Measurements from ENCODE around the gene FOXN1.

FOXN1 gene

GRCh38 chr17:28478712-28479615 lies 27.2 kb upstream of the FOXN1 start:
- DNase-seq (ENCODE audit: low read depth), result no peak

GRCh38 chr17:28480278-28480677 lies 25.9 kb upstream of the FOXN1 start:
- no peak for DNase-seq (ENCODE audit: low read depth)

DNA sequence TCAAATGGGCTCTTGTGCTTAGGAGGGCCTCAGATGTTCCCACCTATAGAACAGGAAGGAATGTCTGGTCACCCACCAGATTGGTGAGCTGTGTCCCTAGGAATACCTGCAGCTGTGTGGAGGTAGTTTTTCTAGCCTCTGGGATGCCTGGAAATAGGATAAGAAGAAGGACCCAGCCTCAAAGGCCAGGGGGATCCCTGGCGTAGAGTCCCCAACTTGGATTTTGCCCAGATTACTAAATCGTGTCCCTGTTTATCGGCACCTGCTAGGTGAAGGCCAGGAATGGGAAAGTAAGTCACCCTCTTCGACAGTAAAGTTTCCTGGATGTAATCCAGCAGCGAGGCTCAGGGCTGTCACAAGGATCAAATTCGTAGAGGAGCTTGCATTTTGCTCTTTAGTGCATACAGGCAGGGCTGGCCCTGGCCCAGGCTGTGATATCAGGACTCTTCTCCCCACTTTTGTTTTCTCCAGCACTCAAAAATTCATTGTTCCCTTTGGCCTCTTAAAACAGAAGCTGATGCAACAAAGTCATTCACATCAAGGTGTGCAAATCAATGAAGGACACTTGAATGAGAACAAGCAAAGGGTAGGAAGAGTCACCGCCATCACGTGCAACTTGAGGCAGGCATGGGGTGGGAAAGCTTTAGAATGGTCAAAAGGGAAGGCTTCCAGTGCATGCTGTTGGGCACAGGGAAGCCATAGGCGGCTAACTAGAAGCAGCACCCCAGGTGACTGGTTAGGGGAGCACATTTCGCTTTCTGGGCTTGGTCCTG lies 25.2 kb upstream of the FOXN1 start:
- no peak for DNase-seq (ENCODE audit: low read depth)

DNA sequence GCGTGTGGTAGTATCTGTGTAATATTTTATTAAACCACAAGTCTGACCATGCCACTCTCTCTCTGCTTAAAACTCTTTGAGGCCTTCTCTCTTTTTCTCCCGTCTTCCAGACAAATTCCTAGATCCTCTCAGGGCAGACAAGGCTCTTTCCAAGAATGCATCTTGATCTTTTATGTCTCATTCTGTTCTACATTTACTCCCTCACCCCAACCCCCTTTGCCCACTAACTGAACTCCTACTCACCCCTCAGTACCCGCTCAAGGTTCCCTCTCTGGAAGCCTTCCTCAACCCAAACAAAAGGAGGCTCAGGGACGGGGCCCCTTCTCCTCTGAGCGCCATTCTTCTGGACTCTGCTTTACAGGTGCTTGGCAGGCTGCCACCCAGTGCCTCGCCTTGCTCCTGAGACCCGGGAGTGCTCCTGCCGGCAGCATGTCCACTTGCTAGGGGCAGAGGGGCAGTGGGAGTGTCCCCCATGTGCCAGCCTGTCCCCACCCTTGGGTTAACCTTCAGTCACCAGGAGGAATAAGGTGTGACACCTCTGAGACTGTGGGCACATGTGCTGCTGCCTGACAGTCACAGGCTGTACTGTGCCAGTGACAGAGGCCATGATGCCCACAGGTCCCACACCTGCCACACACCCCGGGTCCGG lies 23.5 kb upstream of the FOXN1 start:
- no peak for DNase-seq (ENCODE audit: low read depth)

- no peak for DNase-seq (ENCODE audit: low read depth)
These were observed 21.9 kb upstream of the FOXN1 start for GRCh38 chr17:28484296-28484695.

DNA sequence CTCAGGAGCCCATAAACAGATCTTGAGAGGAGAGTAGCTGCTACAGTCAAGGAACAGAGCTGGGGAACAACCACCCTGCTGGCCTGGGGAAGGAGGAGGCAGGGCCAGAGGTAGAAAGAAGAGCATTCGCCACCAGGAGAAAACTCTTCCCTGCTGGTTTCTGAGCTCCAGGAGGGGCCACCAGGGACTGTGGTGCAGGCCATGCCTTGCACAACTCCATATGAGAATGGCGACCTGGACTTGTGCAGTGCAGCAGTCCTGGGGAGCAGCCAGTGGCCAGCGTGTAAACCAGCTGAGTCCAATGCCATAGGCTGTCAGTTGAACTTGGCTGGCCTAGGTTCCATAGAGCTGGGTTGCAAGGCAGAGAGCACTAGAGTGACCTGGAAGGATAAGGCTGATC lies 21.1 kb upstream of the FOXN1 start:
- DNase-seq (ENCODE audit: low read depth), result no peak

DNA sequence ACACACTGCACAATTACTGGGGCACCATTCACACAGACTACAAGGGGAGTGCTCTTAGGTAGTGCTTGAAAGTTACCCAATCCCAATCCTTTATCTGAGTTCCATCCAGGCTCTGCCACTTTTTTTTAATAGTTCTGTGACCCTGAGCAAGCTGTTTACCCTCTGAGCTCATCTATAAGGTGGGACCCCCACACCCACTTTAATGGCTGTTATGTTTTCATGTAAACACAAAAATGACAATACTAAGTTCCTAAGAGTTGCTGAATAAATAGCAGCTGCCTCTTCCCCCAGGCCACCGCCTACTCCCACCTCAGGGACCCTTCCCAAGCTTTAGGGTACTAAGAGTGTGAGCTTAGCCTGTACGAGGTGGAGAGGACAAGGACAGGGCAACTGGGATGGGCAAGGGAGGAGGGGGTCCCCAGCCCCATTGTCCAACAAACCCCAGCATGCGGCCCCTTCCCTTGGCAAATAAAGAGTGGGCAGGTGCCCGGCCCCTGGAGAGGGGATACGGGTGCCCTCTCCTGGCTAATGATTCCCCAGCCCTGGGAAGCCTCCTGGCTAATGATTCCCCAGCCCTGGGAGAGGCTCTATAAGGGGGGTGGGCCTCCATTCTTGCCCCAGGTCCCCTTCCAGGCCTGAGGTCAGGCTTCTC lies 18.1 kb upstream of the FOXN1 start:
- DNase-seq (ENCODE audit: low read depth), result no peak

- DNase-seq (ENCODE audit: low read depth), result no peak
These were observed 17.4 kb upstream of the FOXN1 start for GRCh38 chr17:28488533-28489276.

GRCh38 chr17:28491286-28491685 lies 14.9 kb upstream of the FOXN1 start:
- no peak for DNase-seq (ENCODE audit: low read depth)

DNA sequence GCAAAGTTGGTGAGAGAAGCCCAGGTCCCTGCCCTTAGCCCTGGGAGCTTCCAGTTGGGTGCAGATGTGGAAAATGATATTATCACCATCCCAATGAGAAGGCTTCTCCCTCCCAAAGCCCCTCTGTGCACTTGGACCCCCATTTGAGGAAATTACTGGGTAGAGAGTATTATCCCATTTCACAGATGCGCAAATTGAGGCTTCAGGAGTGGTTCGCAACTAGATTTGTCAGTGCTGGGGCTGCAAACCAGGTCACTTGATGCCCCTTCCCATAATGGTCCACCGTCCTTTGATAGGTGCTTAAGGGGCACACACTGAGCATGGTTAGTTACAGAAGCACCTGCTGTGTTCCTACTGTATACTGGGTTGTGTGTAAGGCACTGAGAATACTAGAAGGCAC lies 14.3 kb upstream of the FOXN1 start:
- DNase-seq (ENCODE audit: low read depth), result no peak

DNA sequence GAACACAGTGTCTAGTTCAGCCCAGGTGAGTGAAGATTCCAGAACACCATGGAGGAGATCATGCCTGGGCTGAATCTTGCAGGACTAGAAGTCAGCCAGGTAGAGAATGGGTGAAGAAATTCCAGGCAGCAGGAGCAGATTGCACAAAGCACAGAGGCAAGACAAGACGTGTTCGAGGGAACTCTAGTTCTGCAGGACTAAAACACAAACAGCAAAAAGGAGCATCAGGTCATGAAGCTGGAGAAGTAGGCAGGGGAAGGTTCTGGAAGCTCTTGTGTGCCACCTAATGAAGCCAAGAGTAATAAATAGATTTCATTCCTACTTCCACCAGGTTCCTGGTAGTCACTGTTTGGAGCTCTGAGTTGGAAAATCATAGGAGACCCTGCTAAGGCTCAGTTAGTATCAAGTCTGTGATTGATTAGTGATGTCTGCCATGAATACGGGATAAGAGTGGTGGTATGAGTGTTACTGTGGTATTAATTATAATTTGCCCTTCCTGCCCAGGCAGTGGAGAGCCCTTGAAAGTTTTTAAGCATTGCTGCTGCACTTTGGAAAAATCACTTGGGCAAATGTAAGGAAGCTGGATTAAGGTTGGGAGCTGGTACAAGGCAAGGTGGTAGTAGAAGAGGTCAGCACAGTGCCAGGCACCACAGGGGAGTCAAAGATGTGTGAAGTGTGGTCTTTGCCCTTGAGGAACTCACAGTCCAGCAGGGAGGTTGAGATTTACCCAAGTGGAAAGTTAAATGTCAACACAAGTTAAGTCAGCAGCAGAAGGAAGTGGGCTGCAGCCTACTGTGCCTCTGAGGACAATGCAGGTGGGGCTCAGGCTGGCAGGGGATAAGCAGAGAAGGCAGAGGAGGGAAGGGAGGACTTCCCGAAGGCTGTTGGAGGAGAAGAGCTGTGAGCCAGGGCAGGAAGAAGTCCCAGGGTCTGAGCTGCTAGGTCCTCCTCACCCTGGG lies 13.5 kb upstream of the FOXN1 start:
- no peak for DNase-seq (ENCODE audit: low read depth)

- DNase-seq (ENCODE audit: low read depth), result peak; percentile 25
These were observed 12.7 kb upstream of the FOXN1 start for GRCh38 chr17:28493460-28493859.

DNA sequence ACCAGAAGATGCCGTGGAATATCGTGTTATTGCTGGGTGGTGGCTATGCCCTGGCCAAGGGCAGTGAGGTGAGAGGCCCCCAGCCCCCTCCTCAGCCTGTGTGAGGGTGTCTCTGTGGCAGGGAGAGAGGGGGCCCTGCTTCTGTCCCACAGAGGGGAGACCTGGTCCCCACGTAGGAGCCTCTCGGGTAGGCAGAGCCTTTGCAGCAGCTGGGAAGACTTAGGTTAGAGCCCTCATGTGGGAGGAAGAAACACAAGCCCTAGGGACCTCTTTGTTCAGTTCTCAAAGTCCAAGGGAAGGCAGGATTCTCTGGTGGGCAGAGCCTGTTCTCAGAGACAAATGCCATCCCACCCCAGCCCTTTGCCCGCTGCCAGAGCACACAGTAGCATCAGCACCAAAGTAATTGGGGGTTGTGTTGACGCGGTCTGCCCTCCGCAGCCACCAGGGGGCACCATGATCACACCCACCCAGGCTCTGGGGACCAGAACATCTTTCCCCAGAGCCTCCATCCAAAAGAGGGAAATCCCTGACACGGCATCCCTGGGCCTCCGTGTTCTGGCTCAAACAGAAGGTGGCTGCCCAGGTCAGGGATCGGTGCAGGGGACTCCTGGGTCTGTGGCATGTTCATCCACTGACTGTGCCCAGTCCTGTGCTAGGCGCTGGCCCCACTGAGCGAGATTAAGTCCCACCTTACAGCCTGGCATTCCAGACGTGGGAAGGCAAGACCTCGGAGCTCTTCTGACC lies 11.5 kb upstream of the FOXN1 start:
- peak; percentile 70 for DNase-seq (ENCODE audit: low read depth)

GRCh38 chr17:28495635-28496034 lies 10.5 kb upstream of the FOXN1 start:
- DNase-seq (ENCODE audit: low read depth), result no peak

GRCh38 chr17:28497931-28498330 lies 8.2 kb upstream of the FOXN1 start:
- DNase-seq (ENCODE audit: low read depth), result no peak

- DNase-seq (ENCODE audit: low read depth), result no peak
These were observed 7.3 kb upstream of the FOXN1 start for GRCh38 chr17:28498652-28499363.

DNA sequence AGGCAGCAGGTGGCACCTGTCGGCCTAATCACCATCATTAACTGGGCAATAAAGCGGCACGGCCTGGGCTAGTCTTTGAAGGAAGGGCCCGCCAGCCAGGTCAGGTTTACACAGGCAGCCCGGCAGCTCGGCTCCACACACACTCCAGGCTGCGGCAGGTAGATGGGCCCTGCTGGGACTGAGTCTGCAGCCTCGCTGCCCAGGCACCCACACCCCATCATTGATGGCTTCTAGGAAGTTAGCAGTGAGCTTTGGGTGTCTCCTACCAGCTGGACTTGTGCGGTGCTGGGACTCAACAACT lies 6.8 kb upstream of the FOXN1 start:
- DNase-seq (ENCODE audit: low read depth), result no peak

DNA sequence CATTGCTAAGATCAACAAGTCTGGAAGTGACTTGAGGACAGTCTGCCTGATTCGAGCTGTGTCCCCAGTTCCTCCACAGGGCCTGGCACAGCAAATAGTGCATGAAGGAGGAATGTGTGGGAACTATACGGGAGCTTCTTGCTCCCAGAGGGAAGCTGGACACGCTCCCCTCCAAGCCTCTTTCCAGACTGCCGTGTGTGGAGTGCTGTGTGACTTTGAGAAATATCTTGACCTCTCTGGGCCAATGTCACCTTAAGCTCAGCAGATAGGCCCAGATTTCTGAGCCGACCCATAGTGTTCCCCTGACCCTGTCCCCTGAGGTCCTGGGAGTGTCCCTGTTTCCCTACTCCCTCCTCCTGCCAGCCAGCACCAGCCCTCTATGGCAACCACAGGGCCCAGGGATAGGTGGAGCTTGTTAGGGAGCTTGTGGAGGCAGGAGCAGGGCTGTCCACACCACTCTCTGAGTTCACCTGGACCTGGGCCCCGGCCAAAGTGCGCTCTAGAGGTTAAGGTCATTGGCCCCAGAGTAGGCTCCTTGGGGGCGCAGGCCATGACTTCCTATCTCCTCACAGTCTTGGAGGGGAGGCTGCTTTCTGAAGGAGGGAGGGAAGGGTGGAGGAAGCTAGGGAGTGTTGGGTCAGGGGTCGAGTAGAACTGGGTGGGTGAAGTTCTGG lies 6.3 kb upstream of the FOXN1 start:
- no peak for DNase-seq (ENCODE audit: low read depth)

Measured in EH (cell line).